ENCODE measurements around the gene NUDT15. TPM values are rescaled to one million over a fixed set of nuclear protein-coding genes. Genes with fewer than 3 reads are reported as not detected.

NUDT15 gene
- polyA plus RNA-seq, 2 of the 4 experiments (the other 2 are of a cell fraction), result 33.8 to 35.5 TPM

GRCh38 chr13:48043789-48044503, 6.4 kb downstream of the NUDT15 start:
- ATAC-seq (no peak; a peak in 1 of 6 replicates), DNase-seq (ENCODE audit: low read depth in 1 of 2, low spot score in 1 of 2) (no peak), FAIRE-seq (no peak)
- Histone ChIP-seq H3K9me3 (no peaks in the 10 kb centered on the region), H3K4me3 (no peak overlapping the region), H3K4me2 (no peak overlapping the region), H3K4me1 (peaks cover 5% of the 10 kb centered on the region; the same call in 2 of the 3 replicates), H3K27ac (no peak overlapping the region)
- no peak for TF ChIP-seq ELK1 (IDR thresholded peaks at IDR 0.05; ENCODE audit: low read depth, low read length)
- no peak for TF ChIP-seq TP53 (CRISPR knock-in tag; IDR thresholded peaks at IDR 0.05)
- no peak for TF ChIP-seq CBX8 (IDR thresholded peaks at IDR 0.05)
- no peak for TF ChIP-seq SMC3 (IDR thresholded peaks at IDR 0.05)
- TF ChIP-seq MAX (IDR thresholded peaks at IDR 0.05), result no peak
- TF ChIP-seq JUN (IDR thresholded peaks at IDR 0.05), result no peak
- TF ChIP-seq HES2 (IDR thresholded peaks at IDR 0.05), result no peak
- no peak for TF ChIP-seq NFE2L2 (conservative IDR thresholded peaks at IDR 0.05; ENCODE audit: low read length)
- ChIA-PET CTCF (no interaction called here), POLR2A (interaction anchor here (0.6 kb wide), 1 partner anchor 359 kb away, joined by 3 read pairs; no protein-coding TSS in a partner anchor)

GRCh38 chr13:48050550-48050949, 13.0 kb downstream of the NUDT15 start:
- no peak overlapping the region for H3K4me2 ChIP-seq
- WGBS (ENCODE audit: missing lambda C conversion rate), result 94% methylated on average over 3 of the region's 3 CpGs
- no peak for FAIRE-seq
- no peak for ATAC-seq
- H3K9me3 ChIP-seq, result no peaks in the 10 kb centered on the region
- ChIA-PET CTCF (interaction anchor here (2.3 kb wide), 1 partner anchor 13 kb away, joined by 8 read pairs; the partner anchor contains the start of gene NUDT15), POLR2A (no interaction called here)
- no peak overlapping the region for H3K4me3 ChIP-seq
- no peak for DNase-seq (ENCODE audit: low read depth in 1 of 2, low spot score in 1 of 2)
- no peaks in the 10 kb centered on the region for H3K4me1 ChIP-seq
- TF ChIP-seq ATOH8 (CRISPR knock-in tag; IDR thresholded peaks at IDR 0.05; ENCODE audit: low read depth) (no peak), HEYL (CRISPR knock-in tag; IDR thresholded peaks at IDR 0.05) (no peak), EHMT2 (IDR thresholded peaks at IDR 0.05; ENCODE audit: low read depth) (no peak), EP300 (IDR thresholded peaks at IDR 0.05) (no peak), CBX8 (IDR thresholded peaks at IDR 0.05) (no peak), MAZ (IDR thresholded peaks at IDR 0.05; ENCODE audit: borderline replicate concordance, low read depth, low read length) (no peak), TFCP2L1 (CRISPR knock-in tag; IDR thresholded peaks at IDR 0.05) (no peak), RFX5 (IDR thresholded peaks at IDR 0.05) (no peak), USF2 (IDR thresholded peaks at IDR 0.05) (no peak), PBX3 (IDR thresholded peaks at IDR 0.05) (no peak), MAX (IDR thresholded peaks at IDR 0.05) (no peak), HMGXB4 (CRISPR knock-in tag; IDR thresholded peaks at IDR 0.05; ENCODE audit: borderline replicate concordance) (no peak), CEBPB (IDR thresholded peaks at IDR 0.05) (no peak), ZNF302 (CRISPR knock-in tag; IDR thresholded peaks at IDR 0.05) (no peak)
- no peak overlapping the region for H3K27ac ChIP-seq

Data from A549 (cell line).